ENCODE data around the gene CHCHD5. TPM values are rescaled to one million over a fixed set of nuclear protein-coding genes. Genes with fewer than 3 reads are reported as not detected.
"Not testable (repeated sequence)": the region's sequence is repeated elsewhere in the genome, so short reads cannot be mapped to it uniquely, and the experiment has no call there.

CHCHD5 gene
- total RNA-seq, 1 experiment from 2014 or later, result 32.3 TPM

DNA sequence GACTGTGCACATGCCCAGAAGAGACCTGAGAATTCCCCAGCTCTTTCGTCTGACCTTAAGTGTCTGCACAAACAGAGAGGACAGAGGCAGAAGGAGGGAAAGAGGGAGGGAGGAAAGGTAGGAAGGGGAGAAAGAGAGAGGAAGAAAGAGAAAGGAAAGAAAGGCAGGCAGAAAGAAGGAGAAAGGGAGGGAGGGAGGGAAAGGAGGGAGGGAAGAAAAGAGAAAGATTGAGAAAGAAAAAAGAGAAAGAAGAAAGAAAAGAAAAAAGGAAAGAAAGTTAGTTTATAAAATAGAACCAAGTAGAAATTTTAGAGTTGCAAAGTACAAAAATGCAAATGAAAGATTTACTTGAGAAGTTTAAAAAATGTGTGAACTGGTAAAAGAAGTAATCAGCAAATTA, 49.6 kb upstream of the CHCHD5 start:
- Histone ChIP-seq H3K9me3 (ENCODE audit: control insufficient read depth, low read depth, low read length) (no peaks in the 10 kb centered on the region), H3K56ac (ENCODE audit: insufficient read length, low read depth, low read length) (no peak overlapping the region), H2AK5ac (ENCODE audit: insufficient read length, low read length) (no peak overlapping the region), H2BK120ac (ENCODE audit: low read depth, low read length, poor library complexity, severe bottlenecking) (no peak overlapping the region), H2BK5ac (ENCODE audit: insufficient read length, low read length) (no peak overlapping the region), H3K14ac (ENCODE audit: insufficient read depth, low read length) (no peak overlapping the region), H4K5ac (ENCODE audit: insufficient read length, low read depth, low read length) (no peak overlapping the region), H4K91ac (ENCODE audit: insufficient read length, low read depth, low read length) (no peak overlapping the region), H3K79me1 (ENCODE audit: insufficient read depth, low read depth, low read length, poor library complexity, severe bottlenecking) (no peaks in the 10 kb centered on the region), H3K23me2 (ENCODE audit: insufficient read length, low read depth, low read length, poor library complexity, severe bottlenecking) (no peaks in the 10 kb centered on the region), H3K27ac (ENCODE audit: insufficient read length, low read depth, low read length) (no peak overlapping the region), H2AFZ (ENCODE audit: low read length) (no peak overlapping the region), H3T11ph (ENCODE audit: low read length) (no peak overlapping the region), H4K8ac (replicated peaks; ENCODE audit: insufficient read length, low read depth, low read length) (no peak overlapping the region), H3K27me3 (ENCODE audit: insufficient read depth, low read length) (no peaks in the 10 kb centered on the region), H2BK12ac (ENCODE audit: insufficient read length, low read depth, low read length) (no peak overlapping the region), H3K23ac (ENCODE audit: insufficient read length, low read depth, low read length) (no peak overlapping the region), H2BK20ac (ENCODE audit: low read depth, low read length, poor library complexity, severe bottlenecking) (no peak overlapping the region), H3K4me1 (ENCODE audit: insufficient read depth, low read length) (no peaks in the 10 kb centered on the region), H2BK15ac (ENCODE audit: low read depth, low read length) (no peak overlapping the region), H3K4ac (ENCODE audit: low read depth, low read length) (no peak overlapping the region), H3K9ac (ENCODE audit: extremely low read depth, insufficient read length, low read length) (no peak overlapping the region), H3K79me2 (ENCODE audit: insufficient read depth, low read length) (no peaks in the 10 kb centered on the region), H4K20me1 (ENCODE audit: control insufficient read depth, insufficient read depth, insufficient read length) (no peaks in the 10 kb centered on the region), H3K4me2 (ENCODE audit: insufficient read depth, insufficient read length, low read length) (no peak overlapping the region), H3K18ac (ENCODE audit: insufficient read length, low read depth, low read length) (no peak overlapping the region)
- Mint-ChIP-seq H3K27me3 (ENCODE audit: low read depth) (no peaks in the 10 kb centered on the region; the same call in 1 of the 2 replicates), H3K9me3 (no peaks in the 10 kb centered on the region), H3K4me1 (no peaks in the 10 kb centered on the region), H3K27ac (0 out of 7 replicates have a peak overlapping the region, but pooled peaks of 1 of the 3 experiments have one; percentile 29), H3K36me3 (ENCODE audit: insufficient read depth in 1 of 3, low read depth in 3 of 3) (peaks cover 10 to 22% (median 19%) of the 10 kb centered on the region in 3 experiments; a peak in 6 of 7 replicates), H3K4me3 (no peak overlapping the region)
- no CpG with 5 or more reads among the region's 1 CpG for WGBS (ENCODE audit: extremely low coverage, insufficient read length, low lambda C conversion rate)
- TF ChIP-seq, protein P1, sequence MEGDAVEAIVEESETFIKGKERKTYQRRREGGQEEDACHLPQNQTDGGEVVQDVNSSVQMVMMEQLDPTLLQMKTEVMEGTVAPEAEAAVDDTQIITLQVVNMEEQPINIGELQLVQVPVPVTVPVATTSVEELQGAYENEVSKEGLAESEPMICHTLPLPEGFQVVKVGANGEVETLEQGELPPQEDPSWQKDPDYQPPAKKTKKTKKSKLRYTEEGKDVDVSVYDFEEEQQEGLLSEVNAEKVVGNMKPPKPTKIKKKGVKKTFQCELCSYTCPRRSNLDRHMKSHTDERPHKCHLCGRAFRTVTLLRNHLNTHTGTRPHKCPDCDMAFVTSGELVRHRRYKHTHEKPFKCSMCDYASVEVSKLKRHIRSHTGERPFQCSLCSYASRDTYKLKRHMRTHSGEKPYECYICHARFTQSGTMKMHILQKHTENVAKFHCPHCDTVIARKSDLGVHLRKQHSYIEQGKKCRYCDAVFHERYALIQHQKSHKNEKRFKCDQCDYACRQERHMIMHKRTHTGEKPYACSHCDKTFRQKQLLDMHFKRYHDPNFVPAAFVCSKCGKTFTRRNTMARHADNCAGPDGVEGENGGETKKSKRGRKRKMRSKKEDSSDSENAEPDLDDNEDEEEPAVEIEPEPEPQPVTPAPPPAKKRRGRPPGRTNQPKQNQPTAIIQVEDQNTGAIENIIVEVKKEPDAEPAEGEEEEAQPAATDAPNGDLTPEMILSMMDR (conservative IDR thresholded peaks at IDR 0.05), result no peak
- no peak for DNase-seq

DNA sequence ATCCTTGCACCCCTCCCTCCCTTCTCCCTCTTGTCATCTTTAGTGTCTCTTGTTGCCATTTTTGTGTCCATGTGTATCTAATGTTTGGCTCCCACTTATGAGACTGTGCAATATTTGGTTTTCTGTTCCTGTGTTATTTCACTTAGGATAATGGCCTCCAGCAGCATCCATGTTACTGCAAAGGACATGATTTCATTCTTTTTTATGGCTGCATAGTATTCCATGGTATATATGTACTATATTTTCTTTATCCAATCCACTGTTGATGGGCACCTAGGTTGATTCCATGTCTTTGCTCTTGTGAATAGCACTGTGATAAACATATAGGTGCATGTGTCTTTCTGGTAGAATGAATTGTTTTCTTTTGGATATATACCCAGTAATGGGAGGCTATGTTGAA, 47.7 kb upstream of the CHCHD5 start:
- DNase-seq; H3K4me1 Mint-ChIP-seq; H3K9ac ChIP-seq (ENCODE audit: extremely low read depth, insufficient read length, low read length); H3K27ac Mint-ChIP-seq; H3K4me3 Mint-ChIP-seq; H3K18ac ChIP-seq (ENCODE audit: insufficient read length, low read depth, low read length); H2AFZ ChIP-seq (ENCODE audit: low read length); H2BK15ac ChIP-seq (ENCODE audit: low read depth, low read length); H3K4me1 ChIP-seq (ENCODE audit: insufficient read depth, low read length); H3K27me3 Mint-ChIP-seq (ENCODE audit: low read depth); H2BK20ac ChIP-seq (ENCODE audit: low read depth, low read length, poor library complexity, severe bottlenecking); H4K91ac ChIP-seq (ENCODE audit: insufficient read length, low read depth, low read length); H3T11ph ChIP-seq (ENCODE audit: low read length); H2BK120ac ChIP-seq (ENCODE audit: low read depth, low read length, poor library complexity, severe bottlenecking); H3K27ac ChIP-seq (ENCODE audit: insufficient read length, low read depth, low read length); H2BK12ac ChIP-seq (ENCODE audit: insufficient read length, low read depth, low read length); H3K9me3 ChIP-seq (ENCODE audit: control insufficient read depth, low read depth, low read length); H3K9me3 Mint-ChIP-seq; H3K79me2 ChIP-seq (ENCODE audit: insufficient read depth, low read length); H3K4ac ChIP-seq (ENCODE audit: low read depth, low read length); H4K5ac ChIP-seq (ENCODE audit: insufficient read length, low read depth, low read length); H3K14ac ChIP-seq (ENCODE audit: insufficient read depth, low read length); H3K4me2 ChIP-seq (ENCODE audit: insufficient read depth, insufficient read length, low read length); H4K20me1 ChIP-seq (ENCODE audit: control insufficient read depth, insufficient read depth, insufficient read length); H3K23ac ChIP-seq (ENCODE audit: insufficient read length, low read depth, low read length); H2BK5ac ChIP-seq (ENCODE audit: insufficient read length, low read length); H3K27me3 ChIP-seq (ENCODE audit: insufficient read depth, low read length); H4K8ac ChIP-seq (replicated peaks; ENCODE audit: insufficient read length, low read depth, low read length); H3K56ac ChIP-seq (ENCODE audit: insufficient read length, low read depth, low read length); H3K23me2 ChIP-seq (ENCODE audit: insufficient read length, low read depth, low read length, poor library complexity, severe bottlenecking); H2AK5ac ChIP-seq (ENCODE audit: insufficient read length, low read length); H3K79me1 ChIP-seq (ENCODE audit: insufficient read depth, low read depth, low read length, poor library complexity, severe bottlenecking); H3K36me3 Mint-ChIP-seq (ENCODE audit: insufficient read depth in 1 of 3, low read depth in 3 of 3): not testable (repeated sequence)
